Ovary (tissue), 9 donors: ENCODE data around the gene CD93. TPM values are rescaled to one million over a fixed set of nuclear protein-coding genes. Genes with fewer than 3 reads are reported as not detected.

Experiments used
- DNase-seq, 5 donors: peaks; one replicate each; pipeline ENCODE4 v3.0.0-alpha.2; 2019 to 2020
- H3K27ac ChIP-seq, 2 donors: fragments of 200-600 bp; one replicate each; pipeline versions ENCODE4 v1.5.1 to v1.8.0; 2019 to 2022
- H3K27me3 ChIP-seq: fragments of 200-600 bp; one replicate; pipeline ENCODE4 v1.8.0; 2022
- H3K36me3 ChIP-seq: fragments of 200-600 bp; sonication (generic); one replicate; pipeline ENCODE4 v1.5.1; 2019
- H3K4me1 ChIP-seq: one replicate; pipeline ENCODE4 v1.8.1; 2013; ENCODE audit warnings: mild to moderate bottlenecking, moderate library complexity; ENCODE audit not compliant: insufficient read depth
- H3K4me3 ChIP-seq: fragments of 200-600 bp; sonication (generic); one replicate; pipeline ENCODE4 v1.5.1; 2017
- H3K9me3 ChIP-seq, 2 donors: fragments of 200-600 bp in 1 of 2; sonication (generic) in 1 of 2; one replicate each; pipeline versions ENCODE4 v1.5.1 to v1.8.1; 2013 to 2019; ENCODE audit warnings: mild to moderate bottlenecking in 1 of 2, moderate library complexity in 1 of 2
- EP300 ChIP-seq: sonication (generic); formaldehyde crosslinking; IDR thresholded peaks from one replicate; pipeline ENCODE4 v1.6.1; 2017; ENCODE audit warnings: antibody characterized with exemption
- POLR2A ChIP-seq: fragments of 450-650 bp; IDR thresholded peaks from one replicate; pipeline ENCODE4 v1.6.1; 2017; ENCODE audit warnings: antibody characterized with exemption, mild to moderate bottlenecking, moderate library complexity
- WGBS, 3 donors: extraction: QIAGEN DNeasy Blood & Tissue Kit in 1 of 3; methylation state at CpG; one replicate each; pipeline versions ENCODE4 v1.1.5 to v1.1.7; 2013 to 2017; 5-methylcytosine and 5-hydroxymethylcytosine counted together
- intact Hi-C, 4 donors: fragments of 100-400 bp; cut with DNase I; formaldehyde crosslinking; loops; one replicate each; pipeline versions ENCODE4 v1.11.0 to v1.15.1; 2022 to 2023
- polyA plus RNA-seq, 2 donors: library from polyadenylated mRNA; stranded (reverse); fragments of 200-250 nt in 1 of 2; fragments of 350-450 nt in 1 of 2; fragmentation: Illumina TruSeq in 1 of 2; extraction: RNeasy Lipid Tissue Mini Kit (QIAGEN cat#74804) in 1 of 2; gene quantifications; one replicate each; pipeline ENCODE4 v1.2.3, GENCODE V29; 2013 to 2014
- total RNA-seq, 7 donors: library from RNA; depleted of rRNA in 2 of 7; stranded (reverse); fragments of >200 nt in 2 of 7; fragmentation: NEBNext Ultra II Directional in 3 of 7; extraction: Animal tissue kit (Norgen Biotek cat#: 25700) in 3 of 7; gene quantifications; one replicate each; pipeline versions ENCODE4 v1.1.0 to v1.2.4, GENCODE V29; 2016 to 2023
- TF ChIP-seq, protein P1 (sequence below), 3 donors: fragments of 450-650 bp in 2 of 3; fragments of 200-600 bp in 1 of 3; IDR thresholded peaks; one replicate each; pipeline versions ENCODE4 v1.5.1 to v1.8.0; 2016 to 2022; ENCODE audit warnings: antibody characterized with exemption in 3 of 3, mild to moderate bottlenecking in 1 of 3
- donor health status: DM: no; HTN: no; CAD: no; lungs with moderate emphysema.
- donor health status: DM: no; HTN: no; CAD: no.
- donor health status: Bipolar disorder and iron deficiency.
- donor health status: DM: yes; HTN: yes; CAD: no.
- donor health status: DM: no; HTN: no; CAD: no.
- donor health status: DM: yes; HTN: yes; CAD: no.

The CD93 gene
- total and polyA plus RNA-seq, 9 donors: 7.0 to 42.1 (median 18.3) TPM

- intact Hi-C loops: no loop called here
- no peak for TF ChIP-seq POLR2A
- TF ChIP-seq, protein P1, sequence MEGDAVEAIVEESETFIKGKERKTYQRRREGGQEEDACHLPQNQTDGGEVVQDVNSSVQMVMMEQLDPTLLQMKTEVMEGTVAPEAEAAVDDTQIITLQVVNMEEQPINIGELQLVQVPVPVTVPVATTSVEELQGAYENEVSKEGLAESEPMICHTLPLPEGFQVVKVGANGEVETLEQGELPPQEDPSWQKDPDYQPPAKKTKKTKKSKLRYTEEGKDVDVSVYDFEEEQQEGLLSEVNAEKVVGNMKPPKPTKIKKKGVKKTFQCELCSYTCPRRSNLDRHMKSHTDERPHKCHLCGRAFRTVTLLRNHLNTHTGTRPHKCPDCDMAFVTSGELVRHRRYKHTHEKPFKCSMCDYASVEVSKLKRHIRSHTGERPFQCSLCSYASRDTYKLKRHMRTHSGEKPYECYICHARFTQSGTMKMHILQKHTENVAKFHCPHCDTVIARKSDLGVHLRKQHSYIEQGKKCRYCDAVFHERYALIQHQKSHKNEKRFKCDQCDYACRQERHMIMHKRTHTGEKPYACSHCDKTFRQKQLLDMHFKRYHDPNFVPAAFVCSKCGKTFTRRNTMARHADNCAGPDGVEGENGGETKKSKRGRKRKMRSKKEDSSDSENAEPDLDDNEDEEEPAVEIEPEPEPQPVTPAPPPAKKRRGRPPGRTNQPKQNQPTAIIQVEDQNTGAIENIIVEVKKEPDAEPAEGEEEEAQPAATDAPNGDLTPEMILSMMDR (IDR thresholded peaks at IDR 0.05): no peak
- no peak for TF ChIP-seq EP300
- 89 to 94% (median 90%) methylated on average over 22 to 23 of the region's 23 CpGs for WGBS, 3 donors
These were observed 578 bp downstream of the CD93 start for GRCh38 chr20:23085436-23086055.

DNA sequence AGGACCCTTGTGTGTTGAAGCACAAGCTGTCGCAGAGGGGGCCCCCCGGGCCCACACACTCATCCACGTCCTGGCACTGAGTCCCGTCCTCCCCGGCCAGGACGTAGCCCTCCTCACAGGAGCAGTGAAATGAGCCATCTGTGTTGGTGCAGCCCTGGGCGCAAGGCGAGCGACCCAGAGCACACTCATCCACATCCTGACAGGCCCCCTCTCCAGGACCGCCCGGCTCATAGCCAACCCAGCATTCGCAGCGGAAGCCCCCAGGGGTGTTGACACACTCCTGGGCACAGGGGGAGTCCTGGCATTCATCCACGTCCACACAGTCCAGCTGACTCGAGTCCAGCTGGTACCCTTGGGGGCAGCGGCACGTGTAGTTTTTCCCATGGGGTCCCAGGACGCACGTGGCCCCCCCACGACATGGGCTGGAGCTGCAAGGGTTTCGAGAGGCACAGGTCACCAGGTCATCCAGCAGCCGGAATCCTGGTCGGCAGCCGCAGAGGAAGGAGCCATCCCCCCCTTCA is 1.2 kb downstream of the CD93 start:
- WGBS, 3 donors: 77 to 85% (median 78%) methylated on average over 21 to 24 of the region's 24 CpGs
- H3K36me3 ChIP-seq: no peaks in the 10 kb centered on the region
- TF ChIP-seq POLR2A (no peak), EP300 (no peak)
- TF ChIP-seq, protein P1 (IDR thresholded peaks at IDR 0.05): no peak
- no peaks in the 10 kb centered on the region for H3K9me3 ChIP-seq
- H3K27me3 ChIP-seq: no peaks in the 10 kb centered on the region
- DNase-seq: no peak
- H3K4me1 ChIP-seq: peaks cover 7% of the 10 kb centered on the region
- no peak overlapping the region for H3K27ac ChIP-seq
- H3K4me3 ChIP-seq: peak overlapping the region; percentile 18
- intact Hi-C loops: no loop called here

More at GRCh38 chr20:23085436-23086055, 578 bp downstream of the CD93 start:
- H3K4me3 ChIP-seq: peak overlapping the region; percentile 19
- peak overlapping the region in 1 of 2 donors; percentile 55 for H3K27ac ChIP-seq
- DNase-seq: no peak
- H3K9me3 ChIP-seq: no peaks in the 10 kb centered on the region
- no peaks in the 10 kb centered on the region for H3K36me3 ChIP-seq
- peaks cover 4% of the 10 kb centered on the region for H3K4me1 ChIP-seq
- no peaks in the 10 kb centered on the region for H3K27me3 ChIP-seq

GRCh38 chr20:23084282-23084844 is 1.8 kb downstream of the CD93 start:
- no peak for DNase-seq
- H3K4me3 ChIP-seq: peak overlapping the region; percentile 18
- intact Hi-C loops: no loop called here
- TF ChIP-seq, protein P1 (IDR thresholded peaks at IDR 0.05): no peak
- WGBS, 3 donors: 90 to 94% (median 90%) methylated on average over 17 of the region's 17 CpGs
- H3K27ac ChIP-seq: no peak overlapping the region
- H3K9me3 ChIP-seq: no peaks in the 10 kb centered on the region
- H3K4me1 ChIP-seq: peaks cover 7% of the 10 kb centered on the region
- no peaks in the 10 kb centered on the region for H3K27me3 ChIP-seq
- H3K36me3 ChIP-seq: no peaks in the 10 kb centered on the region

DNA sequence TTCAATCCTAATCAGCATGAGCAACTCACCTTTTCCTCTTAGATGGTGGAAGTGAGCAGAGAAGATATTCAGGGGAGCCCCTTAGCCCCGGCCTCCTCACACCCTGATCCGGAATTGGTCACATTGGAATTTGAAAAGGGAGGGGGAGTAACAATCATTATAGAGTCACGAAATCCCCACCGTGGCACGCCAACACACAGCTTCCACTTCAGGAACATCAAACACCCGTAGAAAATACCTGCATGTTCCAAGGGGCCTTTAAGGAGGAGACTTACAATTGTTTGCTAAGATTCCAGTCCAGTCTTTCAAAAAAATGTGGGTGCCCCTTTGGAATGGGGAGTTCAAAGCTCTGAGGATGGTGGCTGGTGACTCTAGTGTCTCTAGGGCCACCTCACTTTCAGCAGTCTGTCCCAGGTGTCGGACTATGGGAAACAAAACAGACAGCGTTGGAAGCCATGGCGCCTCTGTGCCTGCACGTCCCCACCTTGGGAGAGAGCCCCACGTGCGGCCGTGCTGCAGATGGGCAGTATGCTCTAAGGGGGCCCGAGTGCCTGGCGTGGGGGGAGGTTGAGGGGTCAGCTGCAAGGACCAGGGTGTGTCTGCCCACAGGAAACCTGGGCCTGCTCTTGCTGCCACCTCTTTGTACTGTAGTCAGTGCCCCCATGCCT is 2.4 kb downstream of the CD93 start:
- Histone ChIP-seq H3K36me3 (no peaks in the 10 kb centered on the region), H3K9me3 (no peaks in the 10 kb centered on the region), H3K4me3 (peak overlapping the region; percentile 18), H3K27ac (no peak overlapping the region), H3K27me3 (no peaks in the 10 kb centered on the region), H3K4me1 (peaks cover 7% of the 10 kb centered on the region)
- intact Hi-C loops: no loop called here
- no peak for DNase-seq
- 83 to 88% (median 85%) methylated on average over 15 of the region's 15 CpGs for WGBS, 3 donors
- TF ChIP-seq POLR2A: no peak
- TF ChIP-seq, protein P1 (IDR thresholded peaks at IDR 0.05): no peak
- TF ChIP-seq EP300: no peak
